SK-N-SH treated with all-trans-retinoic acid at 6 μM for 48 hours (cell line): ENCODE results near the gene GGACT.
A peak's percentile ranks its signal among the peaks of the same experiment; 100 is the strongest.

Experiments used
- ATAC-seq: fragments of 200-7000 bp; cut with Tn5 transposase; 3 replicates; pipeline ENCODE4 v1.9.1; 2020; ENCODE audit warnings: mild to moderate bottlenecking, moderate library complexity
- ARNTL ChIP-seq: fragments of 450-650 bp; formaldehyde crosslinking; IDR thresholded peaks from 2 replicates; pipeline ENCODE4 v1.5.0; 2020; ENCODE audit warnings: low read depth, mild to moderate bottlenecking, moderate library complexity, borderline replicate concordance
- CREB5 ChIP-seq: fragments of 250-450 bp; sonication (Bioruptor Pico); IDR thresholded peaks from 2 replicates; pipeline ENCODE4 v1.5.1; 2020; ENCODE audit warnings: low read depth, mild to moderate bottlenecking, moderate library complexity
- CSDC2 ChIP-seq: fragments of 250-450 bp; sonication (Bioruptor Pico); IDR thresholded peaks from 2 replicates; pipeline ENCODE4 v1.5.0; 2020; ENCODE audit warnings: mild to moderate bottlenecking, moderate library complexity
- CSRNP3 ChIP-seq: fragments of 250-450 bp; sonication (Bioruptor Pico); IDR thresholded peaks from 2 replicates; pipeline ENCODE4 v1.5.1; 2021; ENCODE audit warnings: mild to moderate bottlenecking, moderate library complexity
- ESRRG ChIP-seq: fragments of 250-450 bp; sonication (Bioruptor Pico); IDR thresholded peaks from 2 replicates; pipeline ENCODE4 v1.6.1; 2021; ENCODE audit warnings: mild to moderate bottlenecking
- GLIS3 ChIP-seq: fragments of 250-450 bp; sonication (Bioruptor Pico); IDR thresholded peaks from 2 replicates; pipeline ENCODE4 v1.5.0; 2020; ENCODE audit warnings: mild to moderate bottlenecking, moderate library complexity
- ISL1 ChIP-seq: fragments of 250-450 bp; sonication (Bioruptor Pico); IDR thresholded peaks from 2 replicates; pipeline ENCODE4 v2.1.2; 2022; ENCODE audit warnings: mild to moderate bottlenecking, moderate library complexity
- OSR1 ChIP-seq: fragments of 250-450 bp; sonication (Bioruptor Pico); IDR thresholded peaks from 2 replicates; pipeline ENCODE4 v1.8.0; 2022; ENCODE audit warnings: moderate library complexity, mild to moderate bottlenecking, inconsistent platforms
- PATZ1 ChIP-seq: fragments of 250-450 bp; sonication (Bioruptor Pico); IDR thresholded peaks from 2 replicates; pipeline ENCODE4 v1.8.0; 2020; ENCODE audit warnings: mild to moderate bottlenecking, moderate library complexity, borderline replicate concordance
- POU6F1 ChIP-seq: fragments of 250-450 bp; sonication (Bioruptor Pico); IDR thresholded peaks from 2 replicates; pipeline ENCODE4 v1.8.0; 2021; ENCODE audit warnings: low read depth, mild to moderate bottlenecking, moderate library complexity, borderline replicate concordance
- PPARA ChIP-seq: fragments of 250-450 bp; sonication (Bioruptor Pico); IDR thresholded peaks from 2 replicates; pipeline ENCODE4 v1.5.0; 2020; ENCODE audit warnings: mild to moderate bottlenecking, borderline replicate concordance
- RARB ChIP-seq: fragments of 250-450 bp; sonication (Bioruptor Pico); IDR thresholded peaks from 2 replicates; pipeline ENCODE4 v1.8.0; 2021; ENCODE audit warnings: mild to moderate bottlenecking, moderate library complexity
- SNAI2 ChIP-seq: fragments of 250-450 bp; sonication (Bioruptor Pico); IDR thresholded peaks from 2 replicates; pipeline ENCODE4 v1.5.0; 2020; ENCODE audit warnings: mild to moderate bottlenecking, moderate library complexity
- TCF4 ChIP-seq: fragments of 250-450 bp; sonication (Bioruptor Pico); IDR thresholded peaks from 2 replicates; pipeline ENCODE4 v1.8.0; 2021; ENCODE audit warnings: mild to moderate bottlenecking, moderate library complexity, borderline replicate concordance
- TSHZ2 ChIP-seq: fragments of 250-450 bp; sonication (Bioruptor Pico); IDR thresholded peaks from 2 replicates; pipeline ENCODE4 v1.5.0; 2020; ENCODE audit warnings: mild to moderate bottlenecking, moderate library complexity
- ZC3H10 ChIP-seq: fragments of 250-450 bp; sonication (Bioruptor Pico); IDR thresholded peaks from 2 replicates; pipeline ENCODE4 v1.5.1; 2021; ENCODE audit warnings: mild to moderate bottlenecking, moderate library complexity
- ZFP3 ChIP-seq: fragments of 250-450 bp; sonication (Bioruptor Pico); IDR thresholded peaks from 2 replicates; pipeline ENCODE4 v1.5.0; 2020; ENCODE audit warnings: mild to moderate bottlenecking, moderate library complexity
- ZNF565 ChIP-seq: fragments of 450-650 bp; formaldehyde crosslinking; conservative IDR thresholded peaks from 2 replicates; pipeline ENCODE4 v1.5.0; 2020; ENCODE audit warnings: low read depth, mild to moderate bottlenecking, moderate library complexity
- ZNF70 ChIP-seq: fragments of 450-650 bp; formaldehyde crosslinking; IDR thresholded peaks from 2 replicates; pipeline ENCODE4 v1.5.0; 2020; ENCODE audit warnings: mild to moderate bottlenecking, moderate library complexity
- ZNF8 ChIP-seq: fragments of 450-650 bp; formaldehyde crosslinking; IDR thresholded peaks from 2 replicates; pipeline ENCODE4 v1.5.0; 2020; ENCODE audit warnings: mild to moderate bottlenecking, moderate library complexity

GGACT gene

GRCh38 chr13:100506600-100507422 lies 81.8 kb downstream of the GGACT start:
- ATAC-seq = no peak
- TF ChIP-seq CSDC2 (CRISPR knock-in tag) (no peak), CSRNP3 (CRISPR knock-in tag) (no peak), RARB (CRISPR knock-in tag) (no peak), ZC3H10 (CRISPR knock-in tag) (no peak), ISL1 (CRISPR knock-in tag) (no peak), ZNF565 (CRISPR knock-in tag) (no peak), TSHZ2 (CRISPR knock-in tag) (no peak), TCF4 (no peak), ARNTL (CRISPR knock-in tag) (no peak), SNAI2 (CRISPR knock-in tag) (no peak), ZNF8 (CRISPR knock-in tag) (no peak), OSR1 (no peak), POU6F1 (no peak), GLIS3 (no peak)

- no peak for TF ChIP-seq ESRRG
- ATAC-seq = no peak
Measured at GRCh38 chr13:100506154-100506553, 82.4 kb downstream of the GGACT start.

GRCh38 chr13:100503622-100504021 lies 85.0 kb downstream of the GGACT start:
- ATAC-seq = no peak
- TF ChIP-seq ZNF70 (CRISPR knock-in tag) (no peak), TSHZ2 (CRISPR knock-in tag) (no peak), ISL1 (CRISPR knock-in tag) (no peak), ZFP3 (CRISPR knock-in tag) (no peak)

GRCh38 chr13:100502446-100502845 lies 86.1 kb downstream of the GGACT start:
- peak; percentile 42 for ATAC-seq
- TF ChIP-seq OSR1 (no peak), POU6F1 (no peak), ARNTL (CRISPR knock-in tag) (no peak), PATZ1 (CRISPR knock-in tag) (no peak), PPARA (no peak), CREB5 (CRISPR knock-in tag) (no peak)
